HG03039 (cell line): ENCODE results near the gene TPM4.
"Not testable (repeated sequence)": the region's sequence is repeated elsewhere in the genome, so short reads cannot be mapped to it uniquely, and the experiment has no call there.

Source experiments
- ATAC-seq: cut with Tn5 transposase; IDR thresholded peaks from one replicate; pipeline ENCODE4 v1.9.1; 2021; ENCODE audit warnings: mild to moderate bottlenecking, moderate library complexity; ENCODE audit not compliant: unreplicated experiment

Gene TPM4

DNA sequence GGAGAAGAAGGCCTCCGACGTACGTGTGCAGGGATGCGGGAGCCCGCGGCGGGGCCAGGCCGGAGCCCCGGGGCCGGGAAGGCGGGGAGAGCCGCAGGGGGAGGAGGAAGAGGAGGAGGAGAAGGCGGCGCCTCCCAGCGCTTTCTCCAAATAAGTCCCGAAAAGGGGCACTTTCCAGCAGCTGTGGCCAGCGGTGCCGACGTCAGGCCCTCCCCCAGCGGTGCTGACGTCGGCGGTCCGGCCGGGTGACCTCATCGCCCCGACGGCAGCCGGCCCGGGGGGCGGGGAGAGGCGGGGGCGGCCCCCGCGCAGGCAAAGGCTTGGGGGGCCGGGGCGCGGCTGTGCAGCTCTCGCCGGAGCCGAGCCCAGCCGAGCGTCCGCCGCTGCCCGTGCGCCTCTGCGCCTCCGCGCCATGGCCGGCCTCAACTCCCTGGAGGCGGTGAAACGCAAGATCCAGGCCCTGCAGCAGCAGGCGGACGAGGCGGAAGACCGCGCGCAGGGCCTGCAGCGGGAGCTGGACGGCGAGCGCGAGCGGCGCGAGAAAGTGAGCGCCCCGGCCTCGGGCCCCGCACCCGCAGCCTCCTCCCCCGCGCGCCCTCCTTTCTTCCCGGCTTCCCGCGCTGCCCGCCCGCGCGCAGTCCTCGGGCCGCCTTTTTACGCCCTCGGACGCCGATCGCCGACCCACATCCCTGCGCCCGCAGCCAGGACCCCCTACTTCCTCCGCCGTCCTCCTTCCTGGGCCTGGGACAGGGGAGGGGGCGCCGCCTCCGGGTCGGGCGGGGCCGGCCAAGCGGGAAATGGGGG, at the start of gene TPM4:
TSS of gene TPM4 (plus strand) at position 342 of the 804 bp plus-strand sequence. CDS start at position 413, 71 bp downstream.
- peak; percentile 44 for ATAC-seq

DNA sequence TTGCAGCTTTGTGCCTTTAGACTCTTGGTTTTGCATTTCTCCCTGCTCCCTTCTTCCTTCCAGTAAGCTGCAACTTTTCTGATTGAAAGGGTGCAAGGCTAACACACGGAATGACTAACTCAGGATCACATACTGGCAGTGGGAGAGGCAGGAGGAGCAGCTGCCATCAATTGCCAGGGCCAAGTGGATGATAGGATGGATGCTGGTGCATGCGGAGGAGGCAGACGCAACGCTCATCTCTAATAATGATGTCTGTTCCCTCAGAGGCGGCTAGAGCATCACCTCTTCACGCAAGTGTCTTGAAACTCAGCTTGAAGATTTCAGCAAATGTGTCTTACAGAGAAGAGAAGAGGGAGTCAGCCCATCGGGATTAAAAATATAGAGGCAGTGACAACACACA, 49.5 kb upstream of the TPM4 start:
- ATAC-seq: no peak

DNA sequence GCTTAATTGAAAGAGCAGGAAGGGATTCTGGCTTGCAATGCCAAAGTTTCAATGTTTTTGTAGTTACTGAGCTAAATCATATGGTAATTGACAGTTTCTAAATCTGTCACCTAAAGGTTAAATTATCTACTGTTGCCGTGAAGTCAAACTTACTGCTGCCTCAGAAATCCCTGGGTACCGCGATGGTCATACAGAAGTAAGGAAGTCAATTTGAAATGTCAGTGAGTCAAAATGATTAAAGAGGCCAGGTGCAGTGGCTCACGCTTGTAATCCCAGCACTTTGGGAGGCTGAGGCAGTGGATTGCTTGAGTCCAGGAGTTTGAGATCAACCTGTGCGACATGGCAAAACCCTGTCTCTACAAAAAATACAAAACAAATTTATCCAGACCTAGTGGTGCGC, 48.8 kb upstream of the TPM4 start:
- ATAC-seq: no peak

DNA sequence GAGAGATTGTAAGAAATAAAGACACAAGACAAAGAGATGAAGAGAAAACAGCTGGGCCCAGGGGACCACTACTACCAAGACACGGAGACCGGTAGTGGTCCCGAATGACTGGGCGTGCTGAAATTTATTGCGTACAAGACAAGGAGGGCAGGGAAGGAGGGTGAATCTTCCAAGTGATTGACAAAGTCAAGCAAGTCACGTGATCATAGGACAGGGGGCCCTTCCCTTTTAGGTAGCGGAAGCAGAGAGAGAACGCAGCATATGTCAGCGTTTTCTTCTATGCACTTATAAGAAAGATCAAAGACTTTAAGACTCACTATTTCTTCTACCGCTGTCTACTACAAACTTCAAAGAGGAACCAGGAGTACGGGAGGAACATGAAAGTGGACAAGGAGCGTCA, 46.1 kb upstream of the TPM4 start:
- ATAC-seq: not testable (repeated sequence)

DNA sequence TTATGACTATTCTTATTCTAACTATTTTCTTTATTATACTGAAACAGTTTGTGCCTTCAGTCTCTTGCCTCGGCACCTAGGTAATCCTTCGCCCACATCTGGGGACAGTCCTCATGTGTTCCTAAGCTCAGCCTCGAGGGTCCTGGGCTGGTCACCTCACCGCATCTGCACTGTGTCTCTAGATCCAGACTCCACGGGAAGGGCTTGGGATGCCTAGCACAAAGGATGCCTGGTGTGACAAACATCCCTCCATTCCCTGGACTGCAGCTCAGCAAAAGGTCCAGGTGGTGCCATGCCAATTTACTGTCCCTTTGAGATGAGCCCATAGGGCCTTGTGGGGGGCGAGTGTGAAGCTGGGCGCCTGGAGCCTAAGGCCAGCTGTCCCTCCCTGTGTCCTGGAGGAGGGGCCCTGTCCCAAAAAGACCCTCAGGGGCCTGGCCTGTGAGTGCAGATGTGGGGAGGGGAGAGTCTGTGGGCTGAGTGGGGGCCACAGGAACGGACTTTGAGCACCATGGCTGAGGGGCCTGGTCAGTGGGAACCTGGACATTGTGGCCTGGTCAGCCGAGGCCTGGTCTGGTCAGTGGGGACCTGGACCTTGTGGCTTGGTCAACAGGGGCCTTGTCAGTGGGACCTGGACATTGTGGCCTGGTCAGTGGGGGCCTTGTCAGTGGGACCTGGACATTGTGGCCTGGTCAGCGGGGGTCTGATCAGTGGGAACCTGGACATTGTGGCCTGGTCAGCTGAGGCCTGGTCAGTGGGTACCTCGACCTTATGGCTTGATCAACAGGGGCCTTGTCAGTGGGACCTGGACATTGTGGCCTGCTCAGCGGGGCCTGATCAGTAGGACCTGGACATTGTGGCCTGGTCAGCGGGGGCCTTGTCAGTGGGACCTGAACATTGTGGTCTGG, 45.1 kb upstream of the TPM4 start:
- ATAC-seq: no peak

DNA sequence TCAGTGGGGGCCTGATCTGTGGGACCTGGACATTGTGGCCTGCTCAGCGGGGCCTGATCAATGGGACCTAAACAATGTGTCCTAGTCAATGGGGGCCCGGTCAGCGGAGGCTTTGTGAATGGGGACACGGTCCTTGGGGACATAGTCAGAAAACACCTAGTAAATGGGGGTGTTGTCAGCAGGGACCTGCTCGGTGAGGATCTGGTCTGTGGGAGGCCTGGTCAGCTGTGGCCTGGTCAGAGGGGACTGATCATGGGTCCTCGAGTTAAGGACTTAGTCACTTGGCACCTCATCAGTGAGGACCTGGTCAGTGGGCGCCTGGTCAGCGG, 44.5 kb upstream of the TPM4 start:
- no peak for ATAC-seq

DNA sequence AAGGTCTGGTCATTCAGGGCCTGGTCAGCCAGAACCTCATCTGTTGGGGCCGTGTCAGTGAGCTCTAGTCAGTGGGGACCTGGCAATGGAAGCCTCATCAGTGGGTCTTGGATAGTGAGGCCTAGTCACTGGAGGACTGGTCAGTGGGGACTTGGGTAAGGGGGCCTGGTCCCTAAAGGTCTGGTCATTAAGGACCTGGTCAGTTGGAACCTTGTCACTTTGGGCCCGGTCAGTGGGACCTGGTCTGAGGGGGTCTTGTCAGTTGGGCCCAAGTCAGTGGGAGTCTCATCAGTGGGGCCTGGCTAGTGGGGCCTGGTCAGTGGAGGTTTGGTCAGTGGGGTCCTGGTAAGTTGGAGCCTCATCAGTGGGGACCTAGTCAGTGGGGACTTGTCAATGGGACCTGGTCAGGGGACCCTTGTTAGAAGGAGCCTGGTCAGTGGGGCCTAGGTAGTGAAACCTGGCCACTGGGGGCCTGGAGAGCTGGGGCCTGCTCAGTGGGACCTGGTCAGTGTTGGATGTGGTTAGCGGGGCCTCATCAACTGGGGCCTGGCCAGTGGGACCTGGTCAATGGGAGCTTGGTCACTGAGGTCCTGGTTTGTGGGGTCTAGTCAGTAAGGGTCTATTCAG, 43.7 kb upstream of the TPM4 start:
- ATAC-seq: no peak

DNA sequence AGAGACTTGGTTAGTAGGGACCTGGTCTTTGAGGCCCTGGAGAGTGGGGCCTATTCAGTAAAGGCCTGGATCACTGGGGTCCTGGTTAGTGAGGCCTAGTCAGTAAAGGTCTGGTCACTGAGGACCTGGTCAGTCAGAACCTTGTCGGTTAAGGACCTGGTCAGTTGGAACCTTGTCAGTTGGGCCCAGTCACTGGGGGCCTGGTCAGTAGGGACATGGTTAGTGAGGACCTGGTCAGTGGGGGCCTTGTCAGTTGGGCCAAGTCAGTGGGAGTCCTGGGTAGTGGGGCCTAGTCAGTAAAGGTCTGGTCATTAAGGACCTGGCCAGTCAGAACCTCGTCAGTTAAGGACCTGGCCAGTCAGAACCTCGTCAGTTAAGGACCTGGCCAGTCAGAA, 43.2 kb upstream of the TPM4 start:
- no peak for ATAC-seq

DNA sequence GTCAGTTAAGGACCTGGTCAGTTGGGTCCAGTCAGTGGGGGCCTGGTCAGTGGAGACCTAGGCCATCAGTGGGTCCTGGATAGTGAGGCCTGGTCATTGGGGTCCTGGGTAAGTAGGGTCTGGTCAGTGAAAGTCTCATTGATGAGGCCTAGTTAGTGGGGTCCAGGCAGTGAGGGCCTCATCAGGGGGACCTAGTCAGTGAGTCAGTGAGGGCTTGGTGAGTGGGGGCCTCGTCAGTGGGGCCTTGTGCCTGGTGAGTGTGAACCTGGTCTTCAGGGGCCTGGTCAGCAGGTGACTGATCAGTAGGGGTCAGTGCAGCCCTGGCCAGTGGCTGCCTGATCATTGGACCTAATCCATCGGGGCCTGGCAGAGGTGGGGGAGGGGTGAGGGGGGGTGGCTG, 42.6 kb upstream of the TPM4 start:
- ATAC-seq: no peak

DNA sequence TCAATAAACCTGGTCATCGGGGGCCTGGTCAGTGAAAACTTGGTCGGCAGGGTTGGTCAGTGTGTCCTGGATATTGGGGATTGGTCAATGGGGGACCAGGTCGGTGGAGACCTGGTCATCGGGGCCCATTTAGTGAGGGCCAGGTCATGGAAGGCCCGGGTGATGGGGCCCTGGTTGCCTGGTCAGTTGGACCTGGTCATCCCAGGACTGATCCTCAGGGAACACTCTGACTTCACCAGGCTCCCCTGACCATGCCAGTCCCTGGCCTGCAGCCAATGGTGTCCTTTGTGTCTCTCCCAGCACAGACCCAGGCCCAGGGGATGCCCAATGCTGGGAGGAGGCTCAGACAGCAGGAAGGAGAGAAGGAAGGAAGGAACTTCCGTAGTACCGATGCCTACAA, 42.1 kb upstream of the TPM4 start:
- no peak for ATAC-seq

DNA sequence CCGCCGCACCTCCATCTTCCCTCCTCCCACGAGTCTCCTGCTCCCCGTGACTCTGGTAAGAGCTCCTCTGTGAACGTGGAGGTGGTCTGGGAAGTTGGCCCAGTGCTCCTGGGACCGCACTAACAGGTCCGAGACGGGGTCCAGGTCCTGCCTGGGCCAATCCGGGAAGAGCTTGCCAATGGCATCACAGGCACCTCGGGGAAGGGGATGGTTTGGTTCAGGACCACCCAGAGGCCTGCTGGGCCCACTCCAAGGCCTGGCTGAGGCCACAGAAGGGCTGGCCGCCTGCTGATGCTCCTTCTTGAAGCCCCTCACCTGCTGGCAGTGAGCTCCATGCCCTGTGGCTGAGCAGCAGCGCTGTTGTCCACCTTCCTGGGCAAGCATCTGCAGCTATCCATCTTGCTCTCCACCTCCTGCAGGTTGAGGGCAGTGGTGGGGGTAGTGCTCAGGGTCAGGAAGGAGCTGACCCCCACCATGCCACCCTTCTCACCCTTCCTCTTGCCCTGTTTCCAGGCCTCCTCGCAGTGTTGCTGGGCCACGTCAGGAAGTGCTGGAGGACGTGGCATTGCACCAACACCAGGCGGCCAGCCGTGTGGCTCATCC, 41.2 kb upstream of the TPM4 start:
- no peak for ATAC-seq

DNA sequence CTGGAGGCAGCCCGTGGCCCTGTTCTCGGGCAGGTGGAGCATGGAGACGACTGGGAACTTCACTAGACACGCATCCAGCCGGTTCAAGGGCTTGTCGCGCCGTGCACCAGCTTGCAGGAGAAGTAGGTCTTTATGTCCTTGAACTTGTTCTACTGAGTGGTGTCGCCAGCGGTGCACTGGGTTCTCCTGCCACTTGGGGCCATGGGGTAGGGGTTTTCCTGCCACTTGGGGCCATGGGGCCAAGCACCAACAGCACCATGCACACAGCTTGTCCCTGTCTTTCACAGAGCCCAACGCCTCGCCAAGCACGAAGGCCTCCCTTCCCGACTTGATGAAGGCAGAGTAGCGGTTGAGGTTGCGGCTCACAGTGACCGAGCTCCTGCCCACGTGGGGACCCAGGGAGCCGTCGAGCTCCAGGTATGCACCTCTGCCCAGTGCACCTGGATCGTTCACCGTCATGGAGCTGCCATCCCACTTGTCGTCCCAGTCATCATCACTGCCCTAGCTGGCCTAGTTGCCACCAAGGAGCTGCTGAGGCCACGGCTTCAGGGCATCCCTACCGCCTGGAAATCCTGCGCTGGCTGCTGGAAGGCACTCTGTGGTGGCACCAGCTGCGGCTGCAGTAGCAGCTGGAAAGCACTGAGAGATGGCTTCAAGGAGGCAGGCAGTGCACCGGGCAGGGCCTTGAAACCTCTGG, 40.5 kb upstream of the TPM4 start:
- ATAC-seq: no peak

DNA sequence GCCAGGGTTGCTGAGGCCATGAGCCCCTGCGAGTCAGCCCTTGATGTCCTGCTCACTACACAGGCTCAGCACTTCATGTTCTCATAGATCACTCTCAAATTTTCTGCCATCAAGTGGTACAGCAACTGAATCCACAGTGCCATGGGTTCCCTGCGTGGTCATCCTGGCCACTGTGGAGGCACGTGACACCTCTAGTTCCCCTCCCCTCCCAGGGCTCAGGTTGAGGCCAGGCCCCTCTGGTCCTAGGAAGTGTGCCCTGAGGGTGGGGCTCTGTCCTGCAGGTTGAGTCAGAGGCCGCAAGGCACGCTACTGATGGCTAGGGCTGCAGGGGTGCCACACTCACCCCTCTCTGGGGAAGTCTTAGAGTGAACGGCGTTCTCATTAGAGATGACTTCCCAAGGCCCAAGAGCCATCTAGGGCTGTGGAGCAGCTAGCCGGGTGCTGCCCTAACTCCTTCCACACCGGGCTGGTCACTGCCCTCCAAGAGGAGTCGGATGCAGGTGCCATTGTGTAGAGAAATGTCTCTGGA, 39.8 kb upstream of the TPM4 start:
- no peak for ATAC-seq

DNA sequence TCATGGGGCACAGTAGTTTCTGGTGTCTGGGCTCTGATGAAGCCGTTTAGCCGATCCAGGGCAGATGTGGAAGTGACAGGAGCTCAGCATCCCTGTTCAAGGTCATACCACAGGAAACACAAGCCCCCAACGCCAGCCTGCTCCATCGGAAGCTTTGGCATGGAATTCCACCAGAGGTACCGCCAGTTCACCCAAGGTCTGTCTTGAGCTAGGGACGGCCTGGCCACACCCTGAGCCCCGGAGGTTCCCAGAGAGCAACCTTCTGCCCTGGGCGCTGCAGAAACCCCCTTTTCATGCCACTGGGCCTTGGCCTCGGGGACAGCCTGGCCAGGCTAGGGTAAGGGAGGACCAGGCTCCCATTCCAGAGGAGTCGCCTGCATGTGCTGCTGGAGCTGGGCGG, 39.4 kb upstream of the TPM4 start:
- no peak for ATAC-seq

DNA sequence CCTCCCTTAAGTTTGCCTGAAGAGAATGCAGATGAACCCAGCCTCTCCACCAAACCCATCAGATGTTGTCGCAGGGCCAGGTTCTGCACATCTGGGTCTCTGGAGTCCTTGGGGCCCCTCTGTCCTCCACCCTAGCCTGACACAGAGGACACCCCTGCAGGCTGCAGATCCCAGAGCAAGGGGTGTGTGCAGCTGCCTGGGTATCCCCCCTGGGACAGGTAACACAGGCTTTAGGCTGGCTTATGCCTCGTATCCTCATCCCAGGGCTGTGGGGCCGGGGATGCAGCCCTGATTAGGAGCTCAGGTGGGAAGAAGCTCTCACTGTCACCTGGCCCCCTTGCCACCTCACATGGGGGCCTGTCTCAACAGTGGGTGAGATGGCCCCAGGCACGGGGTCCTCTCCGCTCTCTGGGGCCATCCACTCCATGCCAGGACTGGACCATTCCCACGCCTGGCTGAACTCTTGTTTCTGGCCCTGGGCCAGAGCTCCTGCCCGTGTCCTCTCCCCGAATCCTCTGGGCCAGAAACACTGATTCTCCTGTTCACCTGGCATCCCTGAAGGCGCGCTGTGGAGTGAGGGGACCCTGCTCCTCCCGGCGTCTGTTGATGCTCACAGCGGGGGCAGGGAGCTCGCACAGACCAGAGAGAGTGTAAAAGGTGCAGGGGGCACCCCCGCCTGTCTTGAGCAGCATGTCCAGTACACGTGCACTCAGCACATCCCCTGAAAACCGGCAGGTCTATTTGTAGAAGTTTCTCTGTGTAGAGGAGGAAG, 38.7 kb upstream of the TPM4 start:
- no peak for ATAC-seq

DNA sequence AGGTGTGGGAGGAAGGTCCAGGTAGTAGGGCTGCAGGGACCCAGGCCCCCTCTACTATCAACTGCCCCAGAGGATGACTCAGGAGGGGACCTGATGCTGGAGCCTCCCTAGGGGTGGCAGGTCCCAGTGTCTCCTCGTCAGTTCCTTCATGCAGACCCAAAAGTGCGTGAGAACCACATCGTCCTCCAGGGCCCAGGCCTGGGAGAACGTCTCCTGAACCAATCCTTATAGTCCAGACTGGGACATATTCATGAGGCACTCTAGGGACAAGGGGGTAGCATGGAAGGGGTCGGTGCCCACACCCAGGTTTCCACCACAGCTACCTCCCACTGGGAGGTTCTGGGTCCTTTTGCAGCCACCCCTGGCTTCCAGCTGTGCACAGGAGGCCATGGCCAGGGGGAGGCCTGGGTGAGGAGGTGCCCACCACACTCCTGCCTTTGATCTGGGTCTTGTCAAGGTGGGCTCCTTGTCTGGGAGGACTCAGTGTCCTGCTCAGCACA, 38.0 kb upstream of the TPM4 start:
- no peak for ATAC-seq

DNA sequence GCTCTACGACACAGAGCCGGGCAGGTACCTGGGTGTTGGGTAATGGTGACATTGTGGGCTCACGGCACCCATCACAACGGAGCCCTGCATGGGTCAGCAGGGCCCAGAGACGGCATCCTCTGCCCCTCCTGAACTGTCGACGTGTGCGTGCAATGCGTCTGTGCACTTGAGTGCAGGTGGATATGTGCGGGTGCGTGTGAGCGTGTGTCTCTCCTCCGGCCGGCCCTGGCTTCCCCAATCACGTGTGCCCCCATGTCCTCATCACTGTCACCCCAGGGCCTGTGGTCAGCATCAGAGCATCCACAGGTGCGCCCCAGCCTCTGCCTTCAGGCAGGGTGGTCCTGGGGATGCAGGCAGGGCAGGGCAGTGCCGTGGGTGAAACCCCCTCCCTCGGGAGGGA, 37.2 kb upstream of the TPM4 start:
- ATAC-seq: no peak

DNA sequence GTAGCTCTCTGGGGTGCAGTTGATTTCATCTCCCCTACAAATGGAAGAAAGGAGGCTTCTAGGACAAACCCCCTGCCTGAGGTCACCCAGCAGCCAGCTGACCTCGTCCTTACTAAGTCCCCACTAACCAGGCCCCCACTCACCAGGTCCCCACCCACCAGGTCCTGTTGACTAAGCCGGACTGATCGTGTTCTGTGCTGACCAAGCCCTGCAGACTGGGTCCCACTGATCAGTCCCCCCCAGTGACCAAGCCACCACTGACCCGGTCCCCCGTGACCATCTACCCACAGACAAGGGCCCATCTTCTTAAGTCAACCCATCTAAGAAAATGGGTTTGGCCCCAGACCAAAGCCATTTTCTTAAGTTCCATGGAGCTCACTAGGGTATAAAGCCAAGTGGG, 36.8 kb upstream of the TPM4 start:
- ATAC-seq: no peak

DNA sequence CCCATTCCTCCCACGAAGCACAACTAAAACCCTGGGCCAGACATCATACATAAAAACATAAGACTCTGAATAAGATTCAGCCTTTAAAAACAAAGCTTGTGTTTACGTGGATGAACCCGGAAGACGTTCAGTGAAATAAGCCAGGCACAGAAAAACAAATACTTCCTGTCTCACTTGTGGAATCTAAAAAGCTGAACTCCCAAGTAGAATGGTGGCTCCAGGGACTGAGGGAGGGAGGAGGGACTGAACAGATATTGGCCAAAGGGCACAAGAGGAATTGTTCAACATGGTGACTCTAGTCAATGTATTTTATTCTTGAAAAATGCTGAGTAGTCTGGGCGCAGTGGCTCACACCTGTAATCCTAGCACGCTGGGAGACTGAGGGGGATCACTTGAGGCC, 35.7 kb upstream of the TPM4 start:
- ATAC-seq: no peak
